ENCODE measurements around the gene TMPRSS11F. TPM values are rescaled to one million over a fixed set of nuclear protein-coding genes. Genes with fewer than 3 reads are reported as not detected.

The TMPRSS11F gene
- total RNA-seq, 4 donors from 2014 or later, result not detected

DNA sequence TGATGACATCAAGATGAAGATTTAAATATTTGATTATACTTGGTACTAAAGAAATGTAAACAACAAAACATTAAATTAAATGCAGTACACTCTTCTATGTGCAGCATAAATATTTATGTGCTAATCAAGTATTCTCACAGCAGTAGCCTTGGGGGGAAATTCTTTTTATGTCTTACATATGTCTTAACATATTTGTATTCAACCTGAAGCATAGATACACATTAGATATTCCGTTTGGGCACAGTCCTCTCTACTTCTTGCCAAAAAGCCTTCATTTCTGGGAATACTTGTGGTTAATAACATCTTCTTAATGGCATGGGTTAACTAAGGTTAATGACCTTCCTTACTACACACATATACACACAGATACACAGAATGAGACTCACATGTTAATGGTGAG, 19.8 kb downstream of the TMPRSS11F start:
- Histone ChIP-seq H3K27me3 (no peaks in the 10 kb centered on the region), H3K4me3 (no peak overlapping the region), H3K4me1 (no peaks in the 10 kb centered on the region), H3K36me3 (no peaks in the 10 kb centered on the region), H3K27ac (replicated peaks in 1 of 4) (no peak overlapping the region), H3K9me3 (no peaks in the 10 kb centered on the region)
- intact Hi-C loops (cut with DNase I), result no loop called here
- WGBS, result 63% methylated on average over 1 of the region's 1 CpG
- DNase-seq (ENCODE audit: extremely low spot score), result no peak
- TF ChIP-seq CTCF (IDR thresholded peaks at IDR 0.05), result no peak

DNA sequence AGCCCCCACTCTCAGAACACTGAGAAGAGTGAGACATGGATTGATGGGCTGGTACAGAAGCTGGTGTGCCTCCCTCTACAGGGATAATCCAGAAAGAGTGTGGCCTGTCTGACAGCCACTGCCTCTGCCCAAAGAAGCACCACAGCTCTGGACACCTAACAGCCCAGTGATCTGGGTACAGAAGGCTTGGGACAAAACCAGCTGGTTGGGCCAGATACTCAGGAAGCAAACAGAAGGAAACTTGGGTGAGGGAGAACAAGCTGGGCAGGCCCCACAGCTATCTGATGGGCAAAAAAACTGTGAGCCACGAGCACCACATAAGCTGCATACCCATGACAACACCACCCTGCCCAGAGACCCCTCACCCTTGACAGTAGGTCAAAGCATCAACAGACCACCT, 46.9 kb downstream of the TMPRSS11F start:
- H3K9me3 ChIP-seq, result no peaks in the 10 kb centered on the region
- no peaks in the 10 kb centered on the region for H3K36me3 ChIP-seq
- intact Hi-C loops (cut with DNase I), result no loop called here
- no peak overlapping the region for H3K27ac ChIP-seq (replicated peaks in 1 of 4)
- 29% methylated on average over 1 of the region's 1 CpG for WGBS
- no peaks in the 10 kb centered on the region for H3K4me1 ChIP-seq
- no peak overlapping the region for H3K4me3 ChIP-seq
- no peak for DNase-seq (ENCODE audit: extremely low spot score)
- no peak for TF ChIP-seq CTCF (IDR thresholded peaks at IDR 0.05)
- no peak for TF ChIP-seq POLR2AphosphoS5 (IDR thresholded peaks at IDR 0.05)
- TF ChIP-seq POLR2A (IDR thresholded peaks at IDR 0.05; ENCODE audit: low read depth), result no peak
- no peak for TF ChIP-seq EP300 (IDR thresholded peaks at IDR 0.05)
- H3K27me3 ChIP-seq, result no peaks in the 10 kb centered on the region

DNA sequence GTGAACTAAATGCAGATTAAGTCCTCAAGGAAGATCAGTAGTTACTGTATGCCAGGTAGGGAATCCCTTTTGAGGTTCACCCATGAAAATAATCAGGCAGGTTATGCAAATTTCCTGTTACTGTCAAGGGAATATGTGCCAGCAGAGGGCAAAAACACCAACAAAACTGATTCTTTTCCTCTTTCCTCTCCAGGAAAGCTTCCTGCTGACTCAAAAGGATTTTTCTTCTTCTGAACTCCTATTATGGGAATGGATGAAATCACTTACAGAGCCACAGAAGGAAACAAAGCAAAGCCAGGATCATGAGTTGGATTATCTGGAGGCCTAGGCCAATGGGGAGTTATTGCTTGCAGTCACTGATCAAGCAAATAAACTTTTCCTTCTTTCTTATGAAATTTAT, 49.7 kb downstream of the TMPRSS11F start:
- Histone ChIP-seq H3K27ac (replicated peaks in 1 of 4) (no peak overlapping the region), H3K36me3 (no peaks in the 10 kb centered on the region), H3K27me3 (no peaks in the 10 kb centered on the region), H3K9me3 (no peaks in the 10 kb centered on the region), H3K4me1 (no peaks in the 10 kb centered on the region), H3K4me3 (no peak overlapping the region)
- TF ChIP-seq POLR2A (IDR thresholded peaks at IDR 0.05; ENCODE audit: low read depth) (no peak), CTCF (IDR thresholded peaks at IDR 0.05) (no peak), EP300 (IDR thresholded peaks at IDR 0.05) (no peak), POLR2AphosphoS5 (IDR thresholded peaks at IDR 0.05) (no peak)
- intact Hi-C loops (cut with DNase I), result no loop called here
- DNase-seq (ENCODE audit: extremely low spot score), result no peak

- Histone ChIP-seq H3K36me3 (no peaks in the 10 kb centered on the region), H3K4me3 (no peak overlapping the region), H3K27ac (replicated peaks in 1 of 4) (no peak overlapping the region), H3K9me3 (no peaks in the 10 kb centered on the region), H3K4me1 (no peaks in the 10 kb centered on the region), H3K27me3 (no peaks in the 10 kb centered on the region)
- TF ChIP-seq CTCF (IDR thresholded peaks at IDR 0.05), result no peak
- TF ChIP-seq POLR2AphosphoS5 (IDR thresholded peaks at IDR 0.05), result no peak
- TF ChIP-seq POLR2A (IDR thresholded peaks at IDR 0.05; ENCODE audit: low read depth), result no peak
- no peak for TF ChIP-seq EP300 (IDR thresholded peaks at IDR 0.05)
- WGBS, result 92% methylated on average over 8 of the region's 8 CpGs
- DNase-seq (ENCODE audit: extremely low spot score), result no peak
- intact Hi-C loops (cut with DNase I), result no loop called here
Observed at GRCh38 chr4:68077737-68078136, 51.9 kb downstream of the TMPRSS11F start.

DNA sequence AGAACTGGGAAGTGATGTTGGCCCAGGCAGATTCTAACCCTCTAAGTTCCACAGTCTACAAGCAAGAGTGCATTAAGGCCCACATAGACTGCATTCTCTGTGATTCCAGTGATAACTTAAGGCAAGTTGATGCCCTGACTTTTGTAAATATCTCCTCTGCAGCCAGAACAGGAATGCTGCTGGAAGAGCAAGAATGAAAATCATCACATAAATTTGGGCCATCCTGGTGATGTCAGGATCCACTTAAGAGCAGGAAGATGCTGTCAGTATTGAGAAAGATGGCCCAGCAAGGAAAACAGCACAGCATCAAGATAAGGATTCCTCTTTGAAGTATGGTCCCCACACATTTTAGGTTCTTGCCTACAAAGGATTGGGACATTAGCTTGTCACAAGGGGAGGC, 52.4 kb downstream of the TMPRSS11F start:
- Histone ChIP-seq H3K27ac (replicated peaks in 1 of 4) (no peak overlapping the region), H3K4me3 (no peak overlapping the region), H3K36me3 (no peaks in the 10 kb centered on the region), H3K9me3 (no peaks in the 10 kb centered on the region), H3K4me1 (no peaks in the 10 kb centered on the region), H3K27me3 (no peaks in the 10 kb centered on the region)
- intact Hi-C loops (cut with DNase I), result no loop called here
- no peak for TF ChIP-seq POLR2A (IDR thresholded peaks at IDR 0.05; ENCODE audit: low read depth)
- no peak for TF ChIP-seq CTCF (IDR thresholded peaks at IDR 0.05)
- TF ChIP-seq POLR2AphosphoS5 (IDR thresholded peaks at IDR 0.05), result no peak
- TF ChIP-seq EP300 (IDR thresholded peaks at IDR 0.05), result no peak
- DNase-seq (ENCODE audit: extremely low spot score), result no peak

All from esophagus muscularis mucosa (tissue), 4 donors.